ENCODE data around the gene GRK4.

The GRK4 gene

DNA sequence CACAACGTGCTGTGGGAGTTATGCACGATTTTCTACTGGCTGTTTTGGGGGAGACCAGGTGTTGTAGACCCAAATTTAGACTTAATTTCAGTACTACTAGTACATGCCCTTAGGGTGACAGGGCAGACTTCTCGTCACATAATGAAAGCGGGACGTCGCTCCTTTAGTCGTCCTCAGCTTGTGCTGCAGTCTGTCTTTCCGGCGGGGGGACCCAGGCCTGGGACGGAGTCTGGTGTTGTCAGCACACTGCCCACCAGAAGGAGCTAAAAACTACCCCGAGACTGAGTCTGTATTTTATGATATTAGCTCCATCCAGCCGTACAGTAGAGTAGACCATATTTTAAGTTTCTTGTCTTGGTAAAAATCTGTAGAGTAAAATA is 35.7 kb upstream of the GRK4 start:
- no peak overlapping the region for H3K4me3 ChIP-seq (ENCODE audit: low read length)
- DNase-seq (ENCODE audit: low read depth): no peak
- TF ChIP-seq, protein P1, sequence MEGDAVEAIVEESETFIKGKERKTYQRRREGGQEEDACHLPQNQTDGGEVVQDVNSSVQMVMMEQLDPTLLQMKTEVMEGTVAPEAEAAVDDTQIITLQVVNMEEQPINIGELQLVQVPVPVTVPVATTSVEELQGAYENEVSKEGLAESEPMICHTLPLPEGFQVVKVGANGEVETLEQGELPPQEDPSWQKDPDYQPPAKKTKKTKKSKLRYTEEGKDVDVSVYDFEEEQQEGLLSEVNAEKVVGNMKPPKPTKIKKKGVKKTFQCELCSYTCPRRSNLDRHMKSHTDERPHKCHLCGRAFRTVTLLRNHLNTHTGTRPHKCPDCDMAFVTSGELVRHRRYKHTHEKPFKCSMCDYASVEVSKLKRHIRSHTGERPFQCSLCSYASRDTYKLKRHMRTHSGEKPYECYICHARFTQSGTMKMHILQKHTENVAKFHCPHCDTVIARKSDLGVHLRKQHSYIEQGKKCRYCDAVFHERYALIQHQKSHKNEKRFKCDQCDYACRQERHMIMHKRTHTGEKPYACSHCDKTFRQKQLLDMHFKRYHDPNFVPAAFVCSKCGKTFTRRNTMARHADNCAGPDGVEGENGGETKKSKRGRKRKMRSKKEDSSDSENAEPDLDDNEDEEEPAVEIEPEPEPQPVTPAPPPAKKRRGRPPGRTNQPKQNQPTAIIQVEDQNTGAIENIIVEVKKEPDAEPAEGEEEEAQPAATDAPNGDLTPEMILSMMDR (conservative IDR thresholded peaks at IDR 0.05; ENCODE audit: low read length): no peak

DNA sequence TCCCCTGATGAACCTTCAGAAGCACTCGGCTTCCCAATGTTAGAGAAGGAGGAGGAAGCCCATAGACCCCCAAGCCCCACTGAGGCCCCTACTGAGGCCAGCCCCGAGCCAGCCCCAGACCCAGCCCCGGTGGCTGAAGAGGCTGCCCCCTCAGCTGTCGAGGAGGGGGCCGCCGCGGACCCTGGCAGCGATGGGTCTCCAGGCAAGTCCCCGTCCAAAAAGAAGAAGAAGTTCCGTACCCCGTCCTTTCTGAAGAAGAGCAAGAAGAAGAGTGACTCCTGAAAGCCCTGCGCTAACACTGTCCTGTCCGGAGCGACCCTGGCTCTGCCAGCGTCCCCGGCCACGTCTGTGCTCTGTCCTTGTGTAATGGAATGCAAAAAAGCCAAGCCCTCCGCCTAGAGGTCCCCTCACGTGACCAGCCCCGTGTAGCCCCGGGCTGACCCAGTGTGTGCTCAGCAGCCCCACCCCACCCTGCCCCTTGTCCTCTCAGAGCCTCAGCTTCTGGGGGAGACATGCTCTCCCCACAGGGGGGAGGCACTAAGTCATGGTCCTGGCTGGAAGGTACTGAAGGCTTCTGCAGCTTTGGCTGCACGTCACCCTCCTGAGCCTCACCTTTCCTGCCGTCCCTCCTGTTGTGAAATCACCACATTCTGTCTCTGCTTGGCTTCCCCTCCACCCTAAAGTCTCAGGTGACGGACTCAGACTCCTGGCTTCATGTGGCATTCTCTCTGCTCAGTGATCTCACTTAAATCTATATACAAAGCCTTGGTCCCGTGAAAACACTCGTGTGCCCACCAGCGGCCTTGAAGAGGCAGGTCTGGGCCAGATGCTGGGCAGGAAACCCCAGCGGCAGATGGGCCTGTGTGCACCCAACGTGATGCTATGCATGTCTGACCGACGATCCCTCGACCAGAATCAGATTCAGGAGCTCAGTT is 34.9 kb upstream of the GRK4 start:
- TF ChIP-seq, protein P1 (conservative IDR thresholded peaks at IDR 0.05; ENCODE audit: low read length): no peak
- no peak for DNase-seq (ENCODE audit: low read depth)
- H3K4me3 ChIP-seq (ENCODE audit: low read length): no peak overlapping the region

GRCh38 chr4:2929469-2929868 is 33.9 kb upstream of the GRK4 start:
- DNase-seq (ENCODE audit: low read depth): no peak
- TF ChIP-seq, protein P1 (conservative IDR thresholded peaks at IDR 0.05; ENCODE audit: low read length): no peak
- H3K4me3 ChIP-seq (ENCODE audit: low read length): no peak overlapping the region

DNA sequence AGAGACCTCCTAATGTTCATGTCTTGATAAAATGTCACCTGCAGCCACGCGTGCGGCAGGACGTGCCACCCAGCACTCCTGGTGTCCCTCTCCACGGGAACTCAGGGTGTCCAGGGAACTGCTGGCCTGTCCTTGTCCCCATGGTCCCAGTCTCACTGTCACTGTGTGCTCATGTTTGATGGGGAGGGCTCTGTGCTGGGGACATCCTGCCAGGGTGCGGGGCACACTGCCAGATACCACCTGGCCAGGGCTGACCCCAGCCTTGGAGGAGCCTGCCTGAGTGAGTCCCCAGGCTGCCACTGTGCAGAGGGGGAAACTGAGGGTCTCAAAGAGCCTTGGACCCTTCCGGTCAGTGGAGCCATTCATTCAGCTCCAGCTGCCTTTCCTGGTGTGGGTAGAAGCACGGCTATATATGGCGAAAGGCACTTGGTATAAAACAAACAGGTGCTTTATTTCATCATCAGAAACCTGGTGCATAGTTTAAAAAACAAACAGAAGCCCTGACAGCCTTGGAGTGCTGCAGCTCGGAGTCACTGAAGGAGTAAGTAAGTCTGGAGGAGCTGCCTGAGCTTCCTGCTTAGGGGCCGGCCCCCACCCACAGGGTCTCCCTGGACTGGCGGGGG is 33.1 kb upstream of the GRK4 start:
- TF ChIP-seq, protein P1 (conservative IDR thresholded peaks at IDR 0.05; ENCODE audit: low read length): no peak
- H3K4me3 ChIP-seq (ENCODE audit: low read length): no peak overlapping the region
- no peak for DNase-seq (ENCODE audit: low read depth)

GRCh38 chr4:2930758-2931511 is 32.4 kb upstream of the GRK4 start:
- H3K4me3 ChIP-seq (ENCODE audit: low read length): no peak overlapping the region
- no peak for DNase-seq (ENCODE audit: low read depth)
- TF ChIP-seq, protein P1 (conservative IDR thresholded peaks at IDR 0.05; ENCODE audit: low read length): no peak

DNA sequence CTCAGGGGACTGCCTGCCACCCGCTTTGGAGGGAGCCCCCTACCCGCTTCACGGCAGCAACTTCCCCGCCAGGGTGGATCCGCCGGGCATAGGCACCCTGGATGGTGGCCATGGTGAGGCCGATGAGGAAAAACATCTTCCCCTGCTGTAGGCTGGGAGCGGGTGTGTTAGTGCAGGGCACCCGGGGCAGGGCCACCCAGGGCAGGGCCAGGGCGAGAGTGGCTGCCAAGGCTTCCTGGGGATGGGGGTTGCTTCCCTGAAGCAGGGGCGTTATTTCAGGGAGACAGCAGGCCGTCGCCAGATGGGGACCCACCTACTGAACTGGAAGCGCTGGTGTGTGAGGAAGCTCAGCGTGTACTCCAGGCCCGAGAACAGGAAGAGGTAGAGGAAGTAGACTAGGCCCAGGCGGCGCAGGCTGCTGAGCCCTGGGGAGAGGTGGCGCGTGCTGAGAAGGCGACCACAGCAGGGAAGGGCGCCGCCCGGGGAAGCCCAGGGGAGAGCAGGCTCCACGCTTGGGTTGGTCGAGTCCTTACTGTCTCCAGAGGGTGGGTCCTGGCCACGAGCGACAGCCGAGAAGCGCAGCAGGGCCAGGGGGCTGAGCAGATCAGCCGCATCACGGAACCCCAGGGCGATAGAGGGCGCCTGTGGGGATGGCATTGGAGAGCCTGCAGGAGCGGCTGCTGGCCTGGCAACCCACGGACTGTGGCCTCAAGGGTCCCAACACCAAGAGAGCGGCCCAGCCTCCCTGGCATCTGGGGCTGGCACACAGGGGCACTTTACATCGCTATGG is 31.7 kb upstream of the GRK4 start:
- no peak overlapping the region for H3K4me3 ChIP-seq (ENCODE audit: low read length)
- TF ChIP-seq, protein P1 (conservative IDR thresholded peaks at IDR 0.05; ENCODE audit: low read length): no peak
- no peak for DNase-seq (ENCODE audit: low read depth)

Data from AG10803 (cell line).